Measurements from ENCODE around the gene TP63. TPM values are rescaled to one million over a fixed set of nuclear protein-coding genes. Genes with fewer than 3 reads are reported as not detected.

The TP63 gene
- total and polyA plus RNA-seq, 2 experiments from 2014 or later: not detected

GRCh38 chr3:189613122-189613521 is 18.1 kb upstream of the TP63 start (continued):
- TF ChIP-seq ZNF462 (CRISPR knock-in tag; IDR thresholded peaks at IDR 0.05) (no peak), ZNF331 (CRISPR knock-in tag; IDR thresholded peaks at IDR 0.05; ENCODE audit: low read depth) (no peak), STAT1 (IDR thresholded peaks at IDR 0.05; ENCODE audit: unreplicated experiment) (no peak)

- Histone ChIP-seq H3K36me3 (ENCODE audit: insufficient read depth) (no peaks in the 10 kb centered on the region), H3K9me2 (ENCODE audit: insufficient read depth) (peaks cover 5% of the 10 kb centered on the region; the same call in 1 of the 2 replicates), H3K27me3 (ENCODE audit: insufficient read depth) (no peaks in the 10 kb centered on the region), H4K20me1 (replicated peaks; ENCODE audit: insufficient read depth) (no peaks in the 10 kb centered on the region), H3K4me3 (no peak overlapping the region), H2AFZ (peak overlapping the region; percentile 82; the same call in 1 of the 2 replicates), H3K27ac (ENCODE audit: low read depth) (no peak overlapping the region), H3F3A (replicated peaks; ENCODE audit: low read depth) (no peaks in the 10 kb centered on the region), H3K79me2 (replicated peaks; ENCODE audit: insufficient read depth) (no peaks in the 10 kb centered on the region), H3K4me2 (no peak overlapping the region), H3K4me1 (ENCODE audit: insufficient read depth) (no peaks in the 10 kb centered on the region)
- Mint-ChIP-seq H3K27me3 (ENCODE audit: insufficient read depth, low read depth, poor library complexity) (no peaks in the 10 kb centered on the region), H3K4me1 (no peaks in the 10 kb centered on the region), H3K4me3 (no peak overlapping the region), H3K27ac (no peak overlapping the region), H3K36me3 (ENCODE audit: low read depth) (no peaks in the 10 kb centered on the region), H3K9me3 (no peaks in the 10 kb centered on the region)
- DNase-seq (ENCODE audit: low spot score): no peak
- no peak for ATAC-seq
- no peak for TF ChIP-seq POLR2AphosphoS5 (IDR thresholded peaks at IDR 0.05; ENCODE audit: low read depth)
- TF ChIP-seq EZH2 (IDR thresholded peaks at IDR 0.05; ENCODE audit: low read depth, unreplicated experiment): no peak
- no peak for TF ChIP-seq STAT1 (IDR thresholded peaks at IDR 0.05; ENCODE audit: unreplicated experiment)
- no peak for TF ChIP-seq JUNB (IDR thresholded peaks at IDR 0.05; ENCODE audit: unreplicated experiment)
- TF ChIP-seq ETS1 (IDR thresholded peaks at IDR 0.05): no peak
- TF ChIP-seq REST (IDR thresholded peaks at IDR 0.05; ENCODE audit: unreplicated experiment): no peak
- no peak for TF ChIP-seq ZNF114 (CRISPR knock-in tag; IDR thresholded peaks at IDR 0.05)
Measured at GRCh38 chr3:189621948-189622603, 9.1 kb upstream of the TP63 start.

Data from GM23338 (cell line).